H1 (cell line): ENCODE data around the gene SEMA3E.

Experiments used
- RNF2 ChIP-seq: fragments of 200-900, 300-1000 bp; sonication (generic); IDR thresholded peaks from 2 replicates; pipeline ENCODE4 v1.7.1; 2016; ENCODE audit warnings: borderline replicate concordance, low read depth, mild to moderate bottlenecking, antibody characterized with exemption, low read length; ENCODE audit not compliant: poor library complexity, severe bottlenecking; ENCODE audit errors: missing control alignments
- RXRA ChIP-seq: IDR thresholded peaks from 2 replicates; pipeline ENCODE4 v1.6.1; 2011; ENCODE audit warnings: low read depth, mild to moderate bottlenecking, low read length, moderate library complexity; ENCODE audit not compliant: insufficient read depth
- TF ChIP-seq, protein P1 (sequence below): IDR thresholded peaks from 2 replicates; pipeline ENCODE4 v1.6.1; 2012; ENCODE audit warnings: low read length, inconsistent platforms

DNA sequence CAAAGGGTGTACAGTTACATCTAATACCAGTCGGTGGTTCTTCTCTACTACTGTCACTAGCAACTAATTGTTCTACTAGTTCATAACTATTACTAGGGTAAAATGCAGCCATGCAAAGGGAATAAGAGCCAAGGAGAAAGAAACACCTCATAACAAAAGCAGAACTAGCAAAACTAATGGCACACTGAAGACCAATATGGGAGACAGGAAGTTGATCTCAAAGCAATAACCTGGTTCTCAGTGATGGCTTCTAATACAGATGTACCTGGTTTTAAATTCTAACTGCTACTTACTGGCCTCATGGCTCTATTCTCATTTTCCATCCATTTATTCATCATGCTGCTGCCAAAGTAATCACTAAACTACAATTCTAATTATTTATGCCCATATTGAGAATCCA, 170.3 kb downstream of the SEMA3E start:
- no peak for TF ChIP-seq RXRA
- TF ChIP-seq, protein P1, sequence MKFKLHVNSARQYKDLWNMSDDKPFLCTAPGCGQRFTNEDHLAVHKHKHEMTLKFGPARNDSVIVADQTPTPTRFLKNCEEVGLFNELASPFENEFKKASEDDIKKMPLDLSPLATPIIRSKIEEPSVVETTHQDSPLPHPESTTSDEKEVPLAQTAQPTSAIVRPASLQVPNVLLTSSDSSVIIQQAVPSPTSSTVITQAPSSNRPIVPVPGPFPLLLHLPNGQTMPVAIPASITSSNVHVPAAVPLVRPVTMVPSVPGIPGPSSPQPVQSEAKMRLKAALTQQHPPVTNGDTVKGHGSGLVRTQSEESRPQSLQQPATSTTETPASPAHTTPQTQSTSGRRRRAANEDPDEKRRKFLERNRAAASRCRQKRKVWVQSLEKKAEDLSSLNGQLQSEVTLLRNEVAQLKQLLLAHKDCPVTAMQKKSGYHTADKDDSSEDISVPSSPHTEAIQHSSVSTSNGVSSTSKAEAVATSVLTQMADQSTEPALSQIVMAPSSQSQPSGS, result no peak
- TF ChIP-seq RNF2, result no peak
